NCI-H146 treated with DMSO at 0.1 percent for 48 hours (cell line): ENCODE data around the gene MRAS.

Experiments used
- DNase-seq: peaks from one replicate; lab custom pipeline; 2025; ENCODE audit not compliant: unreplicated experiment; lab: John Stamatoyannopoulos, UW

Gene MRAS

GRCh38 chr3:138347960-138348753, at the start of gene MRAS:
Gene MRAS (plus strand): TSS chr3:138348579. CDS start chr3:138372884, 24,305 bp downstream.
- DNase-seq = peak; percentile 67

DNA sequence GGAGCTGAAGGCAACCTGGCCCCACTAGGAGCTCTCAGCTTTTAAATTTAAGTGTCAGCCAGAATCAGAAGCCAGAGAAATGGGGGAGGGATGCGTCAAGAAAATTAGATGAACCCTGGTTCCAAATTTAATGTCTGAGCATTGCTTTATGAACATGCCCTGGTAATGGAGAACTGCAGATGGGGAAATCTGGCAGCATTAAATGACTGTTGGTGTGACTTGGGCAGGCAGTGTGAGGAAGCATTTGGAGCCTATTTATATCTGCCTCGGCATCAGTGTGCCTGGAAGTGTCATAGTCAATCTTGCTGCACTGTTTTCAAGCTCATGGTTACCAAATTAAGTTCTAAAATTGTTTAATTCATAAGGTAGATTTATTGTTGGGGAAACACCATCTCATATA, 47.7 kb upstream of the MRAS start:
- DNase-seq = no peak

- DNase-seq = no peak
Measured at GRCh38 chr3:138303474-138303873, 44.9 kb upstream of the MRAS start.

DNA sequence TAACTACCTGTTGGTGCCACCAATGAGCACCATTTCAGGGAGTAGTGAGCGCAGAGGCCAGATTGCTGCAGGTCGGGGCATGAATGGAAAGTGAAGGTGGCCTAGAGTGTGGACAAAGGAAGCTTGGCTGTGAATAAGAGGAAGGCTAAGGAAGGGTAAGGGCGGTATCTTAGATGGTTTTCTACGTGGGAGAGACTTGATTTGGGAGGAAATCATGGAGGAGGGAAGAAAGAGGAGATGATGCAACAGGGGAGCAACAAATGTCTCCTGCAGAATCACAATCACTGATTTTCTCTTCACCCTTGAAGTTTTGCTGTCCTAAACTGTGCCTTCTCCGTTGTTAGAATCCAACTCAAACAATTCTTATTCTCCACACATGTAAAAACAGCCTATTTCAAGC, 40.5 kb upstream of the MRAS start:
- no peak for DNase-seq

DNA sequence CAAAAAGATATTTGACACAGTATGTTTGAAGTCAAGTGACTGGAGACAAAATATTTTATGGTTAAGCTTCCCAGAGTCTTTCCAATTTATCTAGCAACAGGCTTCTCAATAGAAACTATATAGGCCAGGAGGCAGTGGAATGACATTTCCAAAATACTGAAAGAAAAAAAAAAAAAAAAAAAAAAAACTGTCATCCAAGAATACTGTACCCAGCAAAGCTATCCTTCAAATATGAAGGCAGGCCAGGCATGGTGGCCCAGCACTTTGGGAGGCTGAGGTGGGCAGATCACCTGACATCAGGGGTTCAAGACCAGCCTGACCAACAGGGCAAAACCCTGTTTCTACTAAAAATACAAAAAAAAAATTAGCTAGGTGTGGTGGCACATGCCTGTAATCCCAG, 39.6 kb upstream of the MRAS start:
- no peak for DNase-seq

DNA sequence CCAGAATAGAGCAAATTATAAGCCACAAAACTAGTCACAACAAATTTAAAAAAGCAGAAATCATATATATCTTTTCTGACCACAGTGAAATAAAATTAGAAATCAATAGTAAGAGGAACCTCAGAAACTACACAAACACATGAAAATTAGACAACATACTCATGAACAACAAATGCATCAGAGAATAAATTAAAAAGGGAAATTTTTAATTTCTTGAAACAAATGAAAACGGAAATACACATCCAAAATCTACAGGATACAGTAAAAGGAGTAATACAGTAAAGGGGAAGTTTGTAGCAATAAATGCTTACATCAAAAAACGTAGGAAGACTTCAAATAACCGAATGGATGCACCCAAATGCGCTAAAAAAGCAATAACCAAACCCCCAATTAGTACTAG, 37.9 kb upstream of the MRAS start:
- no peak for DNase-seq

DNA sequence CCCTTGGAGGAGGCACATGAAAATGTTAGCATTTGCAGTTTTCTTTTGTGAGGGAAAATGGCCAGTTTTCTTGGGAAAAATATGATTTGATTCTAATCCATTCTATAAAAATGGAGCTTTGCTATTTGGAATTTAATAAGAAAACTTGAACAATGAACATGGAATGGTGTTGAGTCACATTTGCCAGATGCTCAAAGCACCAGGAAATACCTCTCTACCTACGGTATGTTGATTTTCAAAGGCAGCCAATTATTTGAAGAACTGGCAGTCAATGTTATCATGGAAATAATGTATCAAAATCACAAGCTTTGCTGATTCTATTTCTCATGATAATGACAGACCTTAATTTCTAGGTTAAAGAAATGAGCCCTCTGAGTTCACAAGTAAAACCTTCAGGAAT, 33.6 kb upstream of the MRAS start:
- DNase-seq = no peak

GRCh38 chr3:138317687-138318086, 30.7 kb upstream of the MRAS start:
- DNase-seq = no peak

- DNase-seq = no peak
Measured at GRCh38 chr3:138323971-138324370, 24.4 kb upstream of the MRAS start.

DNA sequence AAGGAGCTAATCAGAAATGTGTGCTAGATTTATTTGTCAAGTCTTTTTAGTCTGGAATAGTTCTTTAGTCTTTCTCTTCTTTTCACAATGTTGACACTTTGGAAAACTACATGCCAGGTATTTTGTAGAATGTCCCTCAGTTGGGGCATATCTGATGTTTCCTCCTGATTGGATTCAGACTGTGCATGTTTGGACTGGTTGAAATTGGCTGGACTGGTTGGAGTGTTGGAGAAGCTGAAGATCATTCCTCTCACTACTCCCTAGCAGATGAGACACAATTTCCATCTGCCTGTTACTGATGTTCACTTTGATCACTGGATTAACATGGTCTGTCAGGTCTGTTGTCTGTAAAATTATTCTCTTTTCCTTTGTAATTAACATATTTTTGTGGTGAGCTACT, 22.4 kb upstream of the MRAS start:
- DNase-seq = no peak

DNA sequence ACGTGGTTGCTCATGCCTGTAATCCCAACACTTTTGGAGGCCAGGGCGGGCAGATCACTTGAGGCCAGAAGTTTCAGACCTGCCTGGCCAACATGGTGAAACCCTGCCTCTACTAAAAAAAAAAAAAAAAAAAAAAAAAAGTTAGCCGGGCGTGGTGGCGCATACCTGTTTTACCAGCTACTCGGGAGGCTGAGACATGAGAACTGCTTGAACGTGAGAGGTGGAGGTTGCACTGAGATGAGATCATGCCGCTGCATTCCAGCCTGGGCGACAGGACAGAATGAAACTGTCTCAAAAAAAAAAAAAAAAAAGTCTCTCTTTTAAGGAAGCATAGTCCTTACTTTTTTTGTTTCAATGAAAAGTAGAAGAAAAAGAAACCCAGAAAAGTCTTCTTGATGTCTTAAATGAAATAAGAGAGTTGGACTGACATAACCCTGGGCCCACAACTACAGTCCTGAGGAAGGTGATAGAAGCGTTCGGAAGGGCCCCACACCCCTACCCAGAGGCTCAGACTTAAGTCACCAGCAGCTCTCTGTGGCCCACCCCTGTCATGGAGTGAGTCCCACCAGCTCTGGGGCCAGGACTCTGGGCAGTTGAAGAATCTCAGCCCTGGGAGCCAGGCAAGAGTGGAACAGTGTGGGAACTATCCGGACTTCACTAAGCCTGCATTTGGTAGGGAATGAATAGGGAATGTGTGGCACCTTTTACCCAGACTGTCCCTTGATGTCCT, 21.3 kb upstream of the MRAS start:
- DNase-seq = no peak

- DNase-seq = no peak
Measured at GRCh38 chr3:138327831-138328230, 20.5 kb upstream of the MRAS start.

DNA sequence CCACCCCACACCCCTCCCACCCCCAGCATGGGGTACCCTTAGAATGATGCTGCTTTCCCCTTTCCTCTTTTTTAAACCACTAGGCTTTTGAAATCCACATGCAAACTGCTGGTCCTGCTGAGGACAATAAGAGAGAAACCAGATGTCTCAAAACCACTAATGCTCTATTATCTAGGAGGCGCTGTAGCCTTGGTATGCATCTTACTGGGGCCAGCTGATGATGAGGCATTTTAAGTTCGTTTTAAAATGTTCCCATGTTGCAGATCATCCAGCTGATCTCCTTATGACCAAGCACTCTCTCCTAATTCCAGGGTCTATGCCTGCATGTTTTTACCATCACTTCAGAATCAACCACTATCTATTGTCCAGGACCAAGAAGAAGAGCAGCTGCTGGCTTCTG, 20.0 kb upstream of the MRAS start:
- peak; percentile 33 for DNase-seq

- peak; percentile 98 for DNase-seq
Measured at GRCh38 chr3:138329127-138329983, 19.0 kb upstream of the MRAS start, which contains the start of gene NME9. Gene NME9 (minus strand): TSS chr3:138329851. CDS start chr3:138329335, 516 bp downstream.

DNA sequence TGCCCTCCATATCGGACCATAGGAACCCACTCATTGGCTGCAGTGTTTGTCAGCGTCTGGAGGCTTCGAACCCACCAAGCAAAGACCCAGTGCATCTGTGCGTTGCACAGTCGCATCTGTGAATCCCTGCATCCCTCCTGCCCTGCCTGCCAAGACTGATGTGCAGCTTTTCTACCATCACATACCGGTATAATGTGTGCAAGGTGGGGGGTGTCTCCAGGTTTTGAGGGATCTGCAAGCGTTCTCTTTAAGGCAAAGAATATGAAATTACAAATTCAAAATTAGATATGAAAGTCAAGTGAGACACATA, 18.4 kb upstream of the MRAS start:
- no peak for DNase-seq

GRCh38 chr3:138331143-138331894, 17.1 kb upstream of the MRAS start:
- DNase-seq = no peak

- DNase-seq = peak; percentile 46
Measured at GRCh38 chr3:138332472-138333073, 15.8 kb upstream of the MRAS start.

GRCh38 chr3:138334608-138335007, 13.8 kb upstream of the MRAS start:
- DNase-seq = no peak

- no peak for DNase-seq
Measured at GRCh38 chr3:138336454-138336999, 11.9 kb upstream of the MRAS start.

DNA sequence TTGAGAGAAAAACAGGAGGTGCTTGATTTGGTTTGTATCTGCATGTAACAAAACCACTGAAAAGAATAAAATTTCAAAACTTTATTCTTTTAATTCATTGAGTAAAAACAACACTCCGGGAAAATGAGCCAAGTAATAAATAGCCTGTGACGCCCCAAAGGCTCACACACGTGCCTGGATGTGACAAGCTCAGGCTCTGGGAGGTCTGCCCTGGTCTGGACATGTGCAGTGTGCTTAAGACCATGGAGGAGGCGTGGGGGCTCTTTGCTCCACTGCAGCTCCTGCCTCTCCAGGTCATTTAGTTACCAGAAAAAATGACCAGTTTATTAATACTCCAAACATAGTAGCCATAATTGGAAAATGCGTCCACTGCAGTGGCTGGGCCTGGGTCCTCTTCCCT, 10.1 kb upstream of the MRAS start:
- no peak for DNase-seq
